Trophoblast cell (in vitro differentiated cells and primary cell): Measurements from ENCODE around the gene CCDC97.

Experiments used
- DNase-seq, 2 donors: peaks; one replicate each; pipeline ENCODE4 v3.0.0-alpha.2; 2016
- H2AFZ ChIP-seq: 2 replicates; pipeline ENCODE4 v1.6.1; 2013; ENCODE audit warnings: low read length, moderate library complexity, mild to moderate bottlenecking; ENCODE audit not compliant: insufficient read depth, poor library complexity
- H2AK5ac ChIP-seq: 2 replicates; pipeline ENCODE4 v1.6.1; 2013; ENCODE audit warnings: mild to moderate bottlenecking, low read length
- H2BK120ac ChIP-seq: 2 replicates; pipeline ENCODE4 v1.6.1; 2013; ENCODE audit warnings: low read length, mild to moderate bottlenecking, moderate library complexity; ENCODE audit not compliant: insufficient read depth, poor library complexity
- H2BK12ac ChIP-seq: 2 replicates; pipeline ENCODE4 v1.6.1; 2013; ENCODE audit warnings: mild to moderate bottlenecking, low read length, moderate library complexity
- H2BK5ac ChIP-seq: 2 replicates; pipeline ENCODE4 v1.6.1; 2013; ENCODE audit warnings: low read length, low read depth, moderate library complexity, mild to moderate bottlenecking; ENCODE audit not compliant: poor library complexity
- H3K14ac ChIP-seq: 2 replicates; pipeline ENCODE4 v1.6.1; 2013; ENCODE audit warnings: mild to moderate bottlenecking, low read length
- H3K18ac ChIP-seq: 2 replicates; pipeline ENCODE4 v1.6.1; 2013; ENCODE audit warnings: mild to moderate bottlenecking, low read length
- H3K23ac ChIP-seq: 2 replicates; pipeline ENCODE4 v1.6.1; 2013; ENCODE audit warnings: low read length
- H3K27ac ChIP-seq: 2 replicates; pipeline ENCODE4 v1.5.1; 2013; ENCODE audit warnings: low read depth, mild to moderate bottlenecking, inconsistent platforms, low read length, moderate library complexity
- H3K27me3 ChIP-seq: 2 replicates; pipeline ENCODE4 v1.6.1; 2013; ENCODE audit warnings: inconsistent platforms, mild to moderate bottlenecking, low read length, moderate library complexity; ENCODE audit not compliant: insufficient read depth
- H3K36me3 ChIP-seq, 2 experiments: 1 replicate in 1 of 2; 2 replicates in 1 of 2; pipeline ENCODE4 v1.6.1; 2013; ENCODE audit warnings: low read length in 2 of 2, mild to moderate bottlenecking in 2 of 2, moderate library complexity in 1 of 2; ENCODE audit not compliant: insufficient read depth in 2 of 2, control insufficient read depth in 1 of 2
- H3K4ac ChIP-seq: 2 replicates; pipeline ENCODE4 v1.6.1; 2013; ENCODE audit warnings: low read depth, mild to moderate bottlenecking, low read length, moderate library complexity
- H3K4me1 ChIP-seq, 2 experiments: 1 replicate in 1 of 2; 2 replicates in 1 of 2; pipeline ENCODE4 v1.6.1; 2013; ENCODE audit warnings: low read length in 2 of 2, mild to moderate bottlenecking in 2 of 2, moderate library complexity in 1 of 2; ENCODE audit not compliant: insufficient read depth in 2 of 2, control insufficient read depth in 1 of 2
- H3K4me2 ChIP-seq: 2 replicates; pipeline ENCODE4 v1.6.1; 2013; ENCODE audit warnings: inconsistent platforms, mild to moderate bottlenecking, low read length, moderate library complexity
- H3K4me3 ChIP-seq: 2 replicates; pipeline ENCODE4 v1.5.1; 2013; ENCODE audit warnings: mild to moderate bottlenecking, low read depth, low read length, inconsistent platforms
- H3K79me1 ChIP-seq: one replicate; pipeline ENCODE4 v1.6.1; 2013; ENCODE audit warnings: low read length
- H3K79me2 ChIP-seq: 2 replicates; pipeline ENCODE4 v1.6.1; 2013; ENCODE audit warnings: low read length, mild to moderate bottlenecking; ENCODE audit not compliant: control insufficient read depth, insufficient read depth, poor library complexity
- H3K9ac ChIP-seq: 2 replicates; pipeline ENCODE4 v1.6.1; 2013; ENCODE audit warnings: mild to moderate bottlenecking, low read length
- H3K9me3 ChIP-seq: 2 replicates; pipeline ENCODE4 v1.6.1; 2013; ENCODE audit warnings: low read depth, mild to moderate bottlenecking, control low read depth, inconsistent platforms, low read length; ENCODE audit not compliant: insufficient read depth
- H4K12ac ChIP-seq: 2 replicates; pipeline ENCODE4 v1.6.1; 2013; ENCODE audit warnings: low read depth, mild to moderate bottlenecking, low read length, moderate library complexity
- H4K8ac ChIP-seq: 2 replicates; pipeline ENCODE4 v1.6.1; 2013; ENCODE audit warnings: low read depth, mild to moderate bottlenecking, low read length, moderate library complexity
- H4K91ac ChIP-seq: one replicate; pipeline ENCODE4 v1.6.1; 2013; ENCODE audit warnings: low read depth, mild to moderate bottlenecking, low read length, moderate library complexity
- WGBS: extraction: QIAGEN DNeasy Blood & Tissue Kit; methylation state at CpG from one replicate; pipeline ENCODE4 v1.1.7; 2013; ENCODE audit warnings: missing lambda C conversion rate; ENCODE audit not compliant: insufficient read length, insufficient coverage; ENCODE audit errors: extremely low coverage; 5-methylcytosine and 5-hydroxymethylcytosine counted together

Gene CCDC97

DNA sequence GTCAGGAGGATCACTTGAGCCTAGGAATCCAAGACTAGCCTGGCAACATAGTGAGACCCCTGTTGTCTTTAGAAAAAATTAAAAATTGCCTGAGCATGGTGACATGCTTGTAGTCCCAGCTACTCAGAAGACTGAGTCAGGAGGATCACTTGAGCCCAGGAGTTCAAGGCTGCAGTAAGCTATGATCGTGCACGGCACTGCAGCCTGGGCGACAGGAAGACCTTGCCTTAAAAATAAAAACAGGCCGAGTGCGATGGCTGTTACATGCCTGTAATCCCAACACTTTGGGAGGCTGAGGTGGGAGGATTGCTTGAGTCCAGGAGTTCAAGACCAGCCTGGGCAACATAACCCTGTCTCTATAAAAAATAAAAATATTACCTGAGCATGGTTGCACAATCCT, 40.4 kb upstream of the CCDC97 start:
- peaks cover 6 to 8% of the 10 kb centered on the region in 2 experiments for H3K4me1 ChIP-seq
- H3K27me3 ChIP-seq = no peaks in the 10 kb centered on the region
- no peak overlapping the region for H3K9ac ChIP-seq
- no peak overlapping the region for H3K27ac ChIP-seq
- no peak overlapping the region for H3K4ac ChIP-seq
- WGBS = no CpG with 5 or more reads among the region's 5 CpGs
- peaks cover 52 to 65% of the 10 kb centered on the region in 2 experiments for H3K36me3 ChIP-seq
- no peak overlapping the region for H2BK12ac ChIP-seq
- H2AK5ac ChIP-seq = no peak overlapping the region
- no peak overlapping the region for H3K23ac ChIP-seq
- H3K9me3 ChIP-seq = no peaks in the 10 kb centered on the region
- no peak overlapping the region for H3K4me3 ChIP-seq
- no peak overlapping the region for H3K14ac ChIP-seq
- DNase-seq = no peak
- peaks cover 11% of the 10 kb centered on the region for H3K79me1 ChIP-seq
- H2BK120ac ChIP-seq = no peak overlapping the region
- no peak overlapping the region for H3K4me2 ChIP-seq
- H3K79me2 ChIP-seq = peaks cover 29% of the 10 kb centered on the region
- H2AFZ ChIP-seq = no peak overlapping the region
- no peak overlapping the region for H3K18ac ChIP-seq
- H4K12ac ChIP-seq = no peak overlapping the region
- no peak overlapping the region for H2BK5ac ChIP-seq
- H4K8ac ChIP-seq = no peak overlapping the region
- H4K91ac ChIP-seq = no peak overlapping the region

DNA sequence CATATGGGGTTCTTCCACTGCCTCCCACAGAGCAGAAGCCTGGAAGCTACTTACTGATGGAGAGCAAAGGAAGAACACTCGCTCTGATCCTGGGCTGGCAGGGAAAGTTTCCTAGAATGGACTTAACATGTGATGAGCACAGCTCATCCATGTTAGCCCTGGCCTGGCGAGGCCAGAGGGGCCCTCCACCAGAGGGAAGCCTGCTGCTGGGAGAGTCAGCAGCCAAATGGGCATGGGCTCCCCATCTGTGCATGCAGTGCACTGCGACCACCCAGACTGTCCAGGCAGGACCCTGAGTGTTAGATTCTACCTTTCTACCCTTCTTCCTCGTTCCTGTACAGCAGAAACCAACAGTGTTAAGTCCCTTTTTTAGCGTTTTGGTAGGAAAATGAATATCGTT, 36.9 kb upstream of the CCDC97 start:
- Histone ChIP-seq H3K9me3 (no peaks in the 10 kb centered on the region), H4K8ac (no peak overlapping the region), H3K79me1 (no peaks in the 10 kb centered on the region), H3K14ac (no peak overlapping the region), H3K36me3 (peaks cover 74 to 88% of the 10 kb centered on the region in 2 experiments), H3K4me2 (no peak overlapping the region), H3K9ac (no peak overlapping the region), H3K4me1 (no peaks in the 10 kb centered on the region), H3K4ac (no peak overlapping the region), H3K18ac (no peak overlapping the region), H2BK12ac (no peak overlapping the region), H2BK120ac (no peak overlapping the region), H3K4me3 (no peak overlapping the region), H2AFZ (no peak overlapping the region), H3K79me2 (no peaks in the 10 kb centered on the region), H3K27me3 (no peaks in the 10 kb centered on the region), H4K91ac (no peak overlapping the region), H3K23ac (no peak overlapping the region), H4K12ac (no peak overlapping the region), H3K27ac (no peak overlapping the region), H2AK5ac (no peak overlapping the region), H2BK5ac (no peak overlapping the region)
- WGBS = no CpG with 5 or more reads among the region's 6 CpGs
- DNase-seq = no peak

DNA sequence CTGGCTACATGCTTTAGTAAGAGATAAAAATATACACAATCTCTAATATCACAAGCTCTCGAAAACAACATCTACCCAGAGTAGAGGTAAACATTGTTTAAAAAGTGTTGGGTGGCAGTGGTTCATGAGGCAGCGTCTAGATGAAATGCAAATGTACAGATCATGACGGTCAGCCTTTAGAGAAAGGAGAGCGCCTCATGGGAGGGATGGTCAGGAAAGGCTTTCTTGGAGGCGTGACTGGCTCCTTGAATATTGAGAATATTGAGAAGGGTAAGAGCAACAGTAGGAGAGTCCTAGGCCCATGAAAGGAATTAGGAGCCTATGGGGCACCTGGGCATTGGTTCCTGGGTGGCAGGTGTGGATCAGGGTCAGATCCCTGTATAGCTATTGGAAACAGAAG, 35.2 kb upstream of the CCDC97 start:
- Histone ChIP-seq H3K27ac (no peak overlapping the region), H2BK120ac (no peak overlapping the region), H3K23ac (no peak overlapping the region), H4K91ac (no peak overlapping the region), H3K9me3 (peaks cover 2% of the 10 kb centered on the region), H3K4ac (no peak overlapping the region), H3K4me3 (no peak overlapping the region), H3K4me1 (no peaks in the 10 kb centered on the region), H2AFZ (no peak overlapping the region), H3K9ac (no peak overlapping the region), H2BK12ac (no peak overlapping the region), H3K36me3 (peaks cover 75 to 87% of the 10 kb centered on the region in 2 experiments), H4K12ac (no peak overlapping the region), H3K14ac (no peak overlapping the region), H3K79me1 (no peaks in the 10 kb centered on the region), H2AK5ac (no peak overlapping the region), H2BK5ac (no peak overlapping the region), H3K79me2 (no peaks in the 10 kb centered on the region), H4K8ac (no peak overlapping the region), H3K18ac (no peak overlapping the region), H3K27me3 (no peaks in the 10 kb centered on the region), H3K4me2 (no peak overlapping the region)
- no peak for DNase-seq
- WGBS = no CpG with 5 or more reads among the region's 5 CpGs

DNA sequence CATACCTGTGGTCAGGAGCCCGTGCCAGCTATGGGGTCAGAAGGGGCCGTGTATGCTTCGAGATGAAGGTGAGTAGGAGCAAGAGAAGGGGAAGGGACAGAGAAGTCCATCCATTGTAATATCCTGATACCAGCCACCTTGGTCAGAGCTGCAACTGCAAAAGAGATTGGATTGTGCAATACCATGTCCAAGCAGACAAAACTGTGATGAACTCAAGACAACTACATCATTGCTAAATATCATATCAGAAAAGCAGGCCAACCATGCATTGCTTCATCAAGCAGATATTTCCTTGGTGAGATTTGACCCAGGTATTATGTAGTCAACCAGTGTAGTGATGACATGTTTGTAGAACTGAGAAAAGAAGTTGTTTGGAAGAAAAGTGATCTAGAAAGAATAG, 33.7 kb upstream of the CCDC97 start:
- Histone ChIP-seq H2AFZ (no peak overlapping the region), H4K8ac (no peak overlapping the region), H3K18ac (no peak overlapping the region), H3K4ac (no peak overlapping the region), H3K4me3 (no peak overlapping the region), H3K27me3 (no peaks in the 10 kb centered on the region), H2BK12ac (no peak overlapping the region), H3K79me2 (no peaks in the 10 kb centered on the region), H3K79me1 (no peaks in the 10 kb centered on the region), H3K36me3 (peaks cover 70 to 86% of the 10 kb centered on the region in 2 experiments), H3K23ac (no peak overlapping the region), H3K27ac (no peak overlapping the region), H4K12ac (no peak overlapping the region), H3K4me2 (no peak overlapping the region), H3K9ac (no peak overlapping the region), H2AK5ac (no peak overlapping the region), H2BK5ac (no peak overlapping the region), H3K14ac (no peak overlapping the region), H3K4me1 (no peaks in the 10 kb centered on the region), H2BK120ac (no peak overlapping the region), H3K9me3 (peaks cover 2% of the 10 kb centered on the region), H4K91ac (no peak overlapping the region)
- no CpG with 5 or more reads among the region's 3 CpGs for whole genome bisulfite sequencing
- DNase-seq = peak in 1 of 2 donors; percentile 6
